Endothelial cell of umbilical vein (primary cell): Measurements from ENCODE around the gene RPL39L. TPM values are rescaled to one million over a fixed set of nuclear protein-coding genes. Genes with fewer than 3 reads are reported as not detected.
"Not testable (repeated sequence)": the region's sequence is repeated elsewhere in the genome, so short reads cannot be mapped to it uniquely, and the experiment has no call there.

Experiments used
- BruUV-seq: library from RNA; stranded (reverse); fragments of 400-500 nt; replicated peaks from 2 replicates; lab custom pipeline; 2021; lab: Mats Ljungman, UMichigan
- CTCF ChIA-PET: fragments of 300-600, 350-600 bp; sonication (Branson Sonifier 250); formaldehyde crosslinking; loops from one replicate; lab custom pipeline; 2021; ENCODE audit warnings: antibody characterized with exemption, inconsistent platforms; lab: Charles Lee
- POLR2A ChIA-PET: fragments of 300-600, 350-600 bp; sonication (Branson Sonifier 250); formaldehyde crosslinking; loops from one replicate; lab custom pipeline; 2021; ENCODE audit warnings: antibody characterized with exemption, inconsistent platforms; lab: Charles Lee
- DNase-seq: peaks from one replicate; pipeline ENCODE4 v3.0.0-alpha.2; 2011; ENCODE audit warnings: low read depth, low spot score
- FAIRE-seq: peaks from 2 replicates; lab custom pipeline; 2011; peaks lifted over from hg19 to GRCh38; lab: Jason Lieb, UNC
- H2AFZ ChIP-seq: 2 replicates; pipeline ENCODE4 v1.6.0; 2012; ENCODE audit warnings: low read depth, low read length, control low read depth, inconsistent platforms
- H3K27ac ChIP-seq: 2 replicates; pipeline ENCODE4 v1.5.1; 2011; ENCODE audit warnings: low read depth, mild to moderate bottlenecking, control low read depth, low read length, moderate library complexity; ENCODE audit not compliant: insufficient read depth
- H3K27me3 ChIP-seq, 2 experiments: 2 replicates each; pipeline versions ENCODE4 v1.6.0 to v1.6.1; 2011; ENCODE audit warnings: low read length in 2 of 2, mixed read lengths in 1 of 2; ENCODE audit not compliant: control insufficient read depth in 2 of 2, insufficient read depth in 2 of 2
- H3K36me3 ChIP-seq, 2 experiments: 2 replicates in 1 of 2; 3 replicates in 1 of 2; pipeline ENCODE4 v1.5.1; 2011; ENCODE audit warnings: low read length in 2 of 2, mild to moderate bottlenecking in 1 of 2, moderate library complexity in 1 of 2; ENCODE audit not compliant: control insufficient read depth in 2 of 2, insufficient read depth in 2 of 2; ENCODE audit errors: extremely low read depth in 1 of 2
- H3K4me1 ChIP-seq: 3 replicates; pipeline ENCODE4 v1.5.1; 2011; ENCODE audit warnings: mild to moderate bottlenecking, low read length; ENCODE audit not compliant: control insufficient read depth, insufficient read depth; ENCODE audit errors: extremely low read depth
- H3K4me2 ChIP-seq: 2 replicates; pipeline ENCODE4 v1.6.1; 2011; ENCODE audit warnings: low read length, control low read depth, mixed read lengths; ENCODE audit not compliant: insufficient read depth
- H3K4me3 ChIP-seq, 3 experiments: fragments of 200-600 bp in 1 of 3; sonication (generic), shearing (Covaris generic) in 1 of 3; replicated peaks in 1 of 3; 2 replicates each; pipeline ENCODE4 v1.5.1; 2011 to 2016; ENCODE audit warnings: control low read depth in 3 of 3, low read length in 3 of 3, mild to moderate bottlenecking in 2 of 3, inconsistent platforms in 1 of 3, low read depth in 1 of 3, moderate library complexity in 1 of 3; ENCODE audit not compliant: insufficient read depth in 1 of 3
- H3K79me2 ChIP-seq: 2 replicates; pipeline ENCODE4 v1.6.0; 2012; ENCODE audit warnings: low read length, inconsistent platforms; ENCODE audit not compliant: control insufficient read depth, insufficient read depth
- H3K9ac ChIP-seq: replicated peaks from 2 replicates; pipeline ENCODE3; 2011; ENCODE audit warnings: low read length, control low read depth; ENCODE audit not compliant: insufficient read depth; ENCODE audit errors: extremely low read depth
- H3K9me1 ChIP-seq: replicated peaks from 3 replicates; pipeline ENCODE4 v1.6.0; 2011; ENCODE audit warnings: mild to moderate bottlenecking, low read length; ENCODE audit not compliant: control insufficient read depth, insufficient read depth; ENCODE audit errors: extremely low read depth
- H3K9me3 ChIP-seq: replicated peaks from 2 replicates; pipeline ENCODE4 v1.5.1; 2012; ENCODE audit warnings: low read length, inconsistent platforms; ENCODE audit not compliant: control insufficient read depth, insufficient read depth
- H4K20me1 ChIP-seq: replicated peaks from 2 replicates; pipeline ENCODE3; 2011; ENCODE audit warnings: mild to moderate bottlenecking, low read length; ENCODE audit not compliant: control insufficient read depth, insufficient read depth; ENCODE audit errors: extremely low read depth
- CTCF ChIP-seq, 2 donors: IDR thresholded peaks; 1 replicate in 1 of 2; 2 replicates in 1 of 2; pipeline ENCODE4 v1.5.1; 2011; ENCODE audit warnings: low read length in 2 of 2, mild to moderate bottlenecking in 2 of 2, moderate library complexity in 2 of 2, control low read depth in 1 of 2, inconsistent platforms in 1 of 2, low read depth in 1 of 2; ENCODE audit not compliant: insufficient read depth in 1 of 2; ENCODE audit errors: extremely low read depth in 1 of 2
- FOS ChIP-seq: IDR thresholded peaks from 2 replicates; pipeline ENCODE4 v1.6.1; 2011; ENCODE audit warnings: mild to moderate bottlenecking, low read length, moderate library complexity, borderline replicate concordance; ENCODE audit not compliant: insufficient read depth
- JUN ChIP-seq: IDR thresholded peaks from 2 replicates; pipeline ENCODE4 v1.6.1; 2011; ENCODE audit warnings: borderline replicate concordance, low read depth; ENCODE audit not compliant: insufficient read length, insufficient read depth
- MAX ChIP-seq: IDR thresholded peaks from 2 replicates; pipeline ENCODE4 v1.6.1; 2011; ENCODE audit not compliant: insufficient read depth, insufficient read length
- MYC ChIP-seq: IDR thresholded peaks from one replicate; pipeline ENCODE4 v1.6.1; 2011; ENCODE audit warnings: mild to moderate bottlenecking, low read depth, low read length
- dilution Hi-C: fragments of 300-500 bp; cut with MboI; formaldehyde crosslinking; loops from one replicate; pipeline ENCODE4 v1.15.0; 2019; ENCODE audit warnings: low sequenced_read_pairs; ENCODE audit not compliant: extremely low pct_ligation_motif_present
- intact Hi-C: fragments of 100-400 bp; cut with micrococcal nuclease; formaldehyde crosslinking; loops from one replicate; pipeline ENCODE4 v1.10.0; 2022
- polyA plus RNA-seq, 4 experiments: library from polyadenylated mRNA; depleted of rRNA in 3 of 4; stranded (reverse) in 3 of 4; unstranded in 1 of 4; fragments of >200 nt; gene quantifications; 2 replicates each; pipeline versions ENCODE4 v1.2.1 to v1.2.3, GENCODE V29; 2011 to 2012; ENCODE audit warnings: missing spikeins in 1 of 4
- total RNA-seq: library from RNA; stranded (reverse); gene quantifications from 2 replicates; pipeline ENCODE4 v1.2.3, GENCODE V29; 2021

RPL39L gene
- total and polyA plus RNA-seq, 2 donors (not counting 3 experiments of a cell fraction or from before 2014, with no cell fraction given): 14.3 to 22.3 TPM

DNA sequence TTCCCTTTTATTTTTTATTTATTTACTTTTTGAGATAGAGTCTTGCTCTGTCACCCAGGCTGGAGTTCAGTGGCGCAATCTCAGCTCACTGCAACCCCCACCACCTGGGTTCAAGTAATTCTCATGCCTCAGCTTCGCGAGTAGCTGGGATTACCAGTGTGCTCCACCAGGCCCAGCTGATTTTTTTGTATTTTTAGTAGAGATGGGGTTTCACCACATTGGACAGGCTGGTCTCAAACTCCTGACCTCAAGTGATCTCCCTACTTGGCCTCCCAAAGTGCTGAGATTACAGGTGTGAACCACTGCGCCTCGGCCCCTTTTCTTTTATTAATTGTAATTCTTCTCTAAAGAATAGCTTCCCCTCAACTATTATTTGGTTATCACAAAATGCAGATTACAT lies 31.6 kb upstream of the RPL39L start:
- POLR2A ChIA-PET, H4K20me1 ChIP-seq, H3K9me3 ChIP-seq, H3K4me2 ChIP-seq, H2AFZ ChIP-seq, H3K4me1 ChIP-seq, DNase-seq, H3K79me2 ChIP-seq, H3K9me1 ChIP-seq, BruUV-seq, dilution Hi-C loops, intact Hi-C loops, H3K36me3 ChIP-seq, FAIRE-seq, H3K9ac ChIP-seq, H3K4me3 ChIP-seq, H3K27ac ChIP-seq: not testable (repeated sequence)
- H3K27me3 ChIP-seq: peaks cover 4 to 12% of the 10 kb centered on the region in 2 experiments
- CTCF ChIA-PET: interaction anchor here (1.3 to 1.4 kb wide), 2 partner anchors 31 to 322 kb away, joined by 4 to 10 read pairs; partner anchors contain the start of gene RPL39L

DNA sequence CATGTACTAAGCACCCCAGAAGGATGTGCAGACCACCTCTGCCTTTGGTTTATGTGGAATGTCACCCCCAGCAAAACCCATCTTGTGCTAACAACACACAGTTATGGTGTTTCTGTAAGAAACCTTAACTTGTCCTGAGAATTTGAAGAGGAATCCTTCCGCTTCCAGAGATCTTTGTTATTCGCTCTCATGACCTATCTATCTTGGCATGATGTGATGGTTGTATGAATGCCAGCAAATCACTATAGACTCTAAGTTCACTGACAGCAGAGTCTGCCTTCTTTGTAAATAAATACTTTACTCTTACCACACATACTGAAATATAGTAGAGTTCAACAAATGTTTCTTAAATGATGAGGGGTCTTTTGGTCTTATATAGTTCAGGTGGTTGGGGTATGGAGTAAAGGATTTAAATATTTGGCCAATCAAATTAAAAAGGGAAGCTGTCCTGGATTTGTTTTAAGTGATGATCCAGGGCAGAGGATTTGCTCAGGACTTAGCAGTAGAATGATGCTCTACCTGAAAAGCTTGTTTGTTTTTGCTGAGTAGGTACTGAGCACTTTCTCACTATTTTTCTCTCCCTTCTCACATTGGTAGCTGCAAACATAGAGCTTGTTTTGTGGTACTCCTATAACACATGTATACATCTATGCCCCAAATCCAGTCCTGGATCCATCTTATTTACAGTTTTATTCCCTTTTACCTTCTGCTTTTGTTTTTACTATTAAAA lies 30.1 kb upstream of the RPL39L start:
- DNase-seq: no peak
- no TSS peak for BruUV-seq
- H3K27ac ChIP-seq: no peak overlapping the region
- no peaks in the 10 kb centered on the region for H3K79me2 ChIP-seq
- H3K4me3 ChIP-seq: no peak overlapping the region
- no peak for FAIRE-seq
- no peaks in the 10 kb centered on the region for H3K9me1 ChIP-seq
- H3K9ac ChIP-seq: no peak overlapping the region
- H3K4me1 ChIP-seq: no peaks in the 10 kb centered on the region
- H3K27me3 ChIP-seq: peaks cover 4 to 12% of the 10 kb centered on the region in 2 experiments
- dilution Hi-C loops: no loop called here
- H4K20me1 ChIP-seq: no peaks in the 10 kb centered on the region
- H3K4me2 ChIP-seq: no peak overlapping the region
- no peak overlapping the region for H2AFZ ChIP-seq
- ChIA-PET POLR2A (no interaction called here), CTCF (interaction anchor here (1.0 to 1.1 kb wide), 2 partner anchors 56 to 320 kb away, joined by 4 read pairs; no protein-coding TSS in a partner anchor)
- no peak for TF ChIP-seq MYC
- no peak for TF ChIP-seq JUN
- TF ChIP-seq CTCF (IDR thresholded peaks at IDR 0.05; ENCODE audit: extremely low read depth in 1 of 2, insufficient read depth in 1 of 2, low read depth in 1 of 2, low read length in 2 of 2): no peak
- TF ChIP-seq FOS: no peak
- no peak for TF ChIP-seq MAX
- intact Hi-C loops: loop anchor here (10.0 kb wide), 1 partner anchor 555 kb away; the partner anchor contains the start of gene AHSG
- H3K36me3 ChIP-seq: no peaks in the 10 kb centered on the region
- no peaks in the 10 kb centered on the region for H3K9me3 ChIP-seq
